Uterus (tissue), 2 donors: ENCODE data around the gene SLF1.

ENCODE experiments used
- CTCF ChIP-seq, 4 experiments: fragments of 200-600 bp in 2 of 4; fragments of 450-650 bp in 2 of 4; sonication (generic) in 2 of 4; IDR thresholded peaks; one replicate each; pipeline ENCODE4 v1.5.1; 2016 to 2019; ENCODE audit warnings: antibody characterized with exemption in 4 of 4, mild to moderate bottlenecking in 2 of 4, moderate library complexity in 1 of 4
- POLR2A ChIP-seq, 2 donors: fragments of 450-650 bp; IDR thresholded peaks; one replicate each; pipeline ENCODE4 v1.6.1; 2016; ENCODE audit warnings: antibody characterized with exemption in 2 of 2, mild to moderate bottlenecking in 1 of 2, moderate library complexity in 1 of 2

- no peak for TF ChIP-seq CTCF (IDR thresholded peaks at IDR 0.05)
- TF ChIP-seq POLR2A (IDR thresholded peaks at IDR 0.05): no peak
Observed at GRCh38 chr5:94707359-94707758, 88.9 kb downstream of the SLF1 start.
